Activated T-cell treated with anti-CD3 and anti-CD28 coated beads, Interleukin-2, amount 50 U/mL, for 1 hour (primary cell): ENCODE measurements around the gene TRIM14.
"Not testable (repeated sequence)": the region's sequence is repeated elsewhere in the genome, so short reads cannot be mapped to it uniquely, and the experiment has no call there.

Experiments used
- DNase-seq: peaks from one replicate; pipeline ENCODE4 v3.0.0-alpha.2; 2020

TRIM14 gene

DNA sequence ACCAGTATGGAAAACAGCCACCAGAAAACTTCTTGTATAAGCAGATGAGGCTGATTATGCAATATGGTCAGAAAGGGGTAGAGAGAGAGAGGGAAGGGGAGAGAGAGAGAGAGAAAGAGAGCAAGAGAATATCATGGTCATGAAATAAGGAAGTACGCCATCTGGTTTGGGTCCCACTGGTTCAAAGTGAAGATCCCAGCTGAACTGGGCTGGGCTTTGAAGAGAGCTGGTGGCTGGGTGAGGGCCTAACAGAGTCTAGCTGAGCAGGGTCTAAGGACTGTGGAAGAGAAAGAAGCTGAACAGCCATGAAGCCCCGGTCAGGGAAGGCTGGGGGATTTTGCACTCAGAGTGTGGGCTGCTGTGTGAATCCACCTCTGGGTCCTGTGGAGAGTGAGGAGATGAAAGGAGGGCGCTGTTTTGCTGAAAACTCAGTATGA lies 14.6 kb downstream of the TRIM14 start:
- DNase-seq: no peak

DNA sequence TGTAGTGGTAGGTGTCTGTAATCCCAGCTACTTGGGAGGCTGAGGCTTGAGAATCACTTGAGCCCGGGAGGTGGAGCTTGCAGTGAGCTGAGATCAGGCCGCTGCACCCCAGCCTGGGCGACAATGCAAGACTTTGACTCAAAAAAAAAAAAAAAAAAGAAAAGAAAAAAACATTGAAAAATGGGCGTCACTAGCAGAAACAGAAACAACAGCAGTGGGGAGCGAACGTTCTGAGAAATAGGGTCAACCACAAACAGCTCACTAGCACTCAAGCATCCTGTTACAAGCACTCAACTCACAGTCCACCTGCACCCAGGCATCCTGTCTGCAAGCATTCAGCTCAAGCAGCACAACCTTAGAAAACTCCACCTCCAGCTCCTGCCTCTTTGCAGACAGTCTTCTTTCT lies 17.2 kb downstream of the TRIM14 start:
- peak; percentile 71 for DNase-seq

DNA sequence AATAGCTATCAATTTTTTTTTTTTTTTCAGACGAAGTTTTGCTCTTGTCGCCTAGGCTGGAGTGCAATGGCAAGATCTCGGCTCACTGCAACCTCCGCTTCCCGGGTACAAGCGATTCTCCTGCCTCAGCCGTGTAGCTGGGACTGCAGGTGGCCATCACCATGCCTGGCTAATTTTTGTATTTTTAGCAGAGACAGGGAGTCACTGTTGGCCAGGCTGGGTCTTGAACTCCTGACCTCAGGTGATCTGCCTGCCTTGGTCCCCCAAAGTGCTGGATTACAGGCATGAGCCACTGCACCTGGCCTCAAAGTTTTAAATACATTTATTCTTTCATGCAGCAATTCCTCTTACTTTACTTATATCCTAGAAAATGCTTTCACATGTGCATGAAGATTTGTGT lies 17.6 kb downstream of the TRIM14 start:
- DNase-seq: no peak

DNA sequence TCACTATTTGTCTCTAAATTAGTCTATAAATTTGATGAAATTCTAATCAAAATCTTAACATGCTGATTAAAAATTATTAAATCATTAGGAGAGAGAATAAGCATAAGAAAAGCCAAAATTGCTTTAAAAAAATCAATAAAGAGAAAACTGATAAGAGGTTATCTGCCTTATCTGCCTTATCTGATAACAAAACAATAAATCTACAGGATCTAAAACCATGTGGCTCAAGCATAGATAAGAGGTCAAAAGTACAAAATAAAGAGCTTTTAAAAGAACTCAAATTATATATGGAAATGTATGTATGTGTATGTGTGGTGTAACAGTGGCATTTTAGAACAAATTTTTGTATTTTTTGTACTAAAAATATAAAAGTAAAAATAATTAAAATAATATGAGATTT lies 18.6 kb downstream of the TRIM14 start:
- DNase-seq: no peak

DNA sequence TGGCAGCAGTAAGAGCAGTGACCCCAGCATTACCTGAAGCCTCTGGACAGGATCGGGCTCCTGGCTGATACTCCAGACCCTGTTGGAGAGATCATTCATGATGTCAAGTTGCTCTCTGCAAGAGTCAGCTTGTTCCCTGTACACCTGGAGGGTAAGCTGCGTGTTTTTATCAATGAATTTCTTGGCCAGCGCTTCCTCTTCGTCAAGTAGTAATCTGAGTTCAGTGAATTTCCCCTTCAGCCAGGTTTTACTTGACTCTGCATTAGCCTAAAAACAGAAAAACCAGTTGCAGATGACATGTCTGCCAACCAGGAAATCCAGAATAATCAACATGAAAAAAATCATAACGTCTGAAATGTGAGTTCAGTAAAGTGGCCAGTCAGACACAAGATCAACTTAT lies 19.1 kb downstream of the TRIM14 start:
- DNase-seq: no peak

DNA sequence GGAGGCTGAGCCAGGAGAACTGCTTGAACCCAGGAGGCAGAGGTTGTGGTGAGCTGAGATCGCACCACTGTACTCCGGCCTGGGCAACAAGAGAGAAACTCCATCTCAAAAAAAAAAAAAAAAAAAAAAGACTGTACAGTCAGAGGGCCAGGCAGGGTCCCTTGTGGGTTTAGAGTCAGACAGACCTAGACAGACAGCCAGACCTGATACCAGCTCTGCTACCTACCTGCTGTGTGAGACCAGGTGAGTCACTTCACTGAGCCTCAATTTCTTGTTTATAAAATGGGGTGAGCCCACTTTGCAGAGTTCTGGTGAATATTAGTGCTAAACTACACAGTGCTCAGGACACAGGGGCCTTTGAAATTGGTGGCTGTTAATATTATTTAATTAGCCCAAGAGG lies 19.7 kb downstream of the TRIM14 start:
- no peak for DNase-seq

DNA sequence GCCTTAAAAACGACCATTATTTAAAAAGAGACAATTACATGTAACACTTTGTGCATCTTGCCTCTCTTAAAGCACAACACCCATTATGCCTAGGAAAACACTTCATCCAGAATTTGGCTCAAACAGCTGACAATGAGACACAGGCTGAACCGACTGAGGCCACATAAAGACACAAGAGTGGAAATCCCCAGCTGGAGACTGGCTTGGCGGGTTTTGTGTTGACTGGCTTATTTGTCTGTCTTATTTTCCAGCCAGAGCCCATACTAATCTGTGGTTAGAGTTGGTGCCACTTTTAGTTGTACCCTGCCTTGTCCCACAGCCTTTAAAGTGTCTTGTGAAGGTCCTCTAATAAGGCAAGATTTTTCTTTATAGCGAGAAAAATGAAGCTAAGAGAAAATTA lies 21.2 kb downstream of the TRIM14 start:
- no peak for DNase-seq

DNA sequence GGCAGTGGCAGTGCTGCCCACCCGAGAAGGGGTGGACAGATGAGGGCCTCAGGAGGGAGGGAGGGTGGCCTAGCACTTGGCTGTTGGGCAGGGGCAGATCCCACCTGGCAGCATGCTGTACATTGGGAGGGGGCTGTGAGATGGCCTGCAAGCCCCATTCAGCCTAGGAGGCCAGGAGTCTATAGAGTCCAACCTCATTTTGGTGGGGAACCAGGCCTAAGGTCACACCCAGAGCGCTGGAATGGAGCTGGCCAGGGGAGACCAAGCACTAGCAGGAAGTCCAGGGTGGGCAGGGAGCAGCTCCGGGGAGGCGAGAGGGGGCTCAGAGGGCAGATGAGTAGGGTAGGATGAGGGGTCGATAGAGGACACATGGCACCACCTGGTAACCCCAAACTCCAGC lies 22.9 kb downstream of the TRIM14 start:
- DNase-seq: no peak

DNA sequence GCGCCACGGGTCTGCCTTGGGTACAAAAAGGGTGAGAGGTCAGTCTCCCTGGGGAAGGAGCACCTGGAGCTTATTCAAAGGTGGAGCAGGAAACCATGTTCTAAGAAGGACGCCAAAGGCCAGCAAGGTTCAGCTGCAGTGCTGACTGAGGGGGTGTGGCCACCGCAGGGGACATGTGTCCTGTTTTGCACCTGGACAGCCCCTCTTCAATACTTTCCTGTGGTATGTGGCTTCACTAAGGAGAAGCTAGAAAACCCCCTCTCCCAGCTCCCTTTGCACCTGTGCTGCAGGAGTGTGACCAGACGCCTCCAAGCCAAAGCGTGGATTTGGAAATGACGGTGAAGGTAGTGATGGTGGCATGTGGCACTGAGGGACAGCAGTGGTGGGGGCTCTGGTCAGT lies 23.6 kb downstream of the TRIM14 start:
- no peak for DNase-seq

DNA sequence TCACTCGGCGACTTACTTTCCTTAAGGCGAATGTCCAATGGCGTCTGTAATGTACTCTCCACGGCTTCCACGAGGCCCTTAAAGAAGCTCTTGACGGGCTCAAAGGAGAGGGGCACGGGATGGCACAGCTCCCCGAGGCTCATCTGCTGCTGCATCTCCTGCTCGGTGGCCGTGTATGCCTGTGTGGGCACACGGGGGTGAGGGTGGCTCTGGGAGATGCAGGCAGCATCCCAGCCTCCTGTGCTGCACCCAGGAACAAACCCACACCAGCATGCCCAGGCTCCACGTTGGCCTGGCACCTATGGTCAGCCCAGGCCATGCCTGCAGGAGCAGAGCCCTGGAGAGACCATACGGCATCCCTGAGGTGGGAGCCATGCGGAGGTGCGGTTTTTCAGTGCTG lies 24.2 kb downstream of the TRIM14 start:
- no peak for DNase-seq

DNA sequence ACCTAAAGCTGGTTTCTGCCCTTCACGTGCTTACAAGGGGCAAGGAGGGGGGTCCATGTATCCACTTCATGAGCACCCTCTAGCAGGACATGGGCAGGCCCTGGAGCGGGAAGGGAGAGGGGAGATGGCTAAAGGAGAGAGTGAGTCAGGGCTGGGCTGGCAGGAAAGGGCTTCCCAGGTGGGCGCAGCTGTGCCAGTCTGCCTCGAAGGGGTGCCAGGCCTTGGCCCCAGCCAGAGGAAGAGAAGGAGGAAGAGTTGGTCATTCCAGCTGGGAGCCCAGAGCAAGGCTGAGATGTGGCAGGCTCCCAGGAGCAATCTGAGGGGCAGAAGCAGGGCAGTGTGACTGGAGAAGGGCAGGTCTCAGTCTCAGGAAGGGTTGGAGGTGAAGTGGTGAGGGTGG lies 24.7 kb downstream of the TRIM14 start:
- no peak for DNase-seq

DNA sequence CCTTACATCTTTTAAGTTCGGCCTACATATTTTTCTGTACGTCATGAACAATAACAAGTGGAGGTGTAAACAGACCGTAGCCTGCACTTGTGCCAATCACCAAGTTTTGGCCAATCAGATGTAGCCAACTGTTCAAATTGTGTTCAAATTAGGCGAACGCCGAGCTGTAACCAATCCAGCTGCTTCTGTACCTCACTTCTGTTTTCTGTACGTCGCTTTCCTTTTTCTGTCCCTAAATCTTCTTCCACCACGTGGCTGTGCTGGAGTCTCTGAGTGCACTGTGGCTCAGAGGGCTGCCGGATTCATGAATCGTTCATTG lies 26.4 kb downstream of the TRIM14 start:
- no peak for DNase-seq

DNA sequence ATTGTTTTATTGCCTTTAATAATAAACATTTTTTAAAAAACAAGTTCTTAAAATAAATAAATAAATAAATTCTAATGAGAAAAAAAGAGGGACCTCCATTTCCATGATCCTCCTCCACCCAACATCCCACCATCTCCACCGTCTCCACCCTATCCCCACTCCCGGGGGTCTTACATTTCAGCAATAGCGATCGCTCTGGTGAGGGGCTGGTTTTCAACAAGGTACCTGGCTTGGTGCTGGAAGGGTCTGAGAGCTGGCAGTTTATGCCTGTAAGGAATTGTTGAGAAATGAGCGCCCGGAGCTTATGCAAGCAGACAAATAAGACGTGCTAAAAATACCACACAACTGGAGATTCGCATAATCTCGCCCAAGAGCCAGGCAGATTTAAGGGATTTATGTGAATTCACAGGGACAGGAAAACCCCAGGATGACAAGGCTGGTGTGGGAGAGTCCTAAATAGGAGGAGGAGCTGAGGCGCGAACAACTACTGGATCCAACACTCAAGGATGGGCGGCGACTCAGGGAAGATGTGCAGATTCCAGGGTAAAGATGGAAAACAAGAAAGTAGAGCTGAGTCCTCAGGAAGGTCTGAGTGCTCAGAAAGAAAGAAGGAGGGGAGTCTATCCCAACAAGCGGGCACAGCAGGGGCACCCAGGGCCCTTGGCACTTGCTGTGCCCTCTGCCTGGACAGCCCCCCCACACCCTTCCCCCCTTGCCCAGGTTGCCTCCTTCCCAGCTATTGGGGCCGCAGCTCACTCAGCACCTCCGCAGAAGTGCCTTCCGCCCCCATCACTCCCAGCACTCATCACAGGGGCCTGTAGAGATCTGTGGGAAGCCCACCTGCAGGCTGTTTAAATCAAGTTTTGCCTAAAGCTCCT lies 27.0 kb downstream of the TRIM14 start:
- no peak for DNase-seq

DNA sequence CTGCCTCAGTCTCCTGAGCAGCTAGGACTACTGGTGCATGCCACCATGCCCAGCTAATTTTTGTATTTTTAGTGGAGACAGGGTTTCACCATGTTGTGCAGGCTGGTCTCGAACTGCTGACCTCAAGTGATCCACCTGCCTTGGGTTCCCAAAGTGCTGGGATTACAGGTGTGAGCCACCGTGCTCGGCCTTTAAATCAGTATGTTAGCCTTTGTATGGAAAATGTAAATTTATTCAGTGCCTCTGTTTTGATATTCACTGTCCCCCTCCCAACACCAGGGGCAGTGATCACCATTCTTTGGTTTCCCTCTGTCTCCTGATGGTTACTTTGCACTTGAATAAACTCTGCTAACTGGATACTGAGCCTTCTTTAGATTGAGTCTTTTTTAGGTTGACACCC lies 28.3 kb downstream of the TRIM14 start:
- not testable (repeated sequence) for DNase-seq

DNA sequence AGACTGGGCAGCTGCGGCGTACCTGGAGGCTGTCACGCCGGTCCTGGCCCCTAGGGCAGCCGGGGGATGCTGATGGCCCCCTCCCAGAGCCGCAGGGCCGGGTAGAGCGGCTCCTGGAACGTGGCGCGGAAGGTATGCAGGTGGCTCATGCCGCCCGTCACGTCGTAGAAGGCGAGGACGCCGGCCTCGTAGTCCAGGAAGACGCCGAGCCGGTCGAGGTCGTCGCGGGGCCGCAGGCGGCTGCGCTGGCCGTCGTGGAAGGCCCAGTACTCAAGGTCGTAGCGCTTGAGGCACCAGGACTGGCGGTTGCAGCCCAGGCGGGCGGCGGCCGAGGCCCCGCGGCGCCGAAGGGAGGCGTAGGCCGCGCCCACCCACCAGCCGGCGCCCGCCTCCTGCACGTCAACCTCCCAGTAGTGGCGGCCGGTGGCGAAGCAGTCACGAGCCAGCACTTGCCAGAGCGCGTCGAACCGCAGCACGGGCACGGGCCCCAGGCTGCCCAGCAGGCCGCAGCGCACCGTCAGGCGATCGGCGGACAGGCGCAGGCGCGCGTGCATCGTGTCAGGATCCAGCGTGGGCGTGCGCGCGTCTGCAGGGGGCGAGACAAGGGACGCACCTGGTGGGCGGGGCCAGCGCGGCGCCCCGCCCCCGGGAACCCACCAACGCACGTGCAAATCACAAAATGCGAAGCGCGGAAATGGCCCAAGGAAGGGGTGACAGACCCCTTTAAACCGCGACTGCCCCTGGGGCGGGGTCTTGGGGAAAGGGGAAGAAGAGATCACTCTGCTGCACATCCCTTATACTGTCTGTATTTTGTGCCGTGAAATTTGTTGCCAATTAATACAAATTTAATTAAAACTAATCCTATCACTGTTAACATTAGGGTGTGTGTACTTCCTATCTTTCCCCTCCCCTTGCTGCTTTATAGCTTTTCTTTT lies 31.3 kb downstream of the TRIM14 start:
- peak; percentile 57 for DNase-seq

DNA sequence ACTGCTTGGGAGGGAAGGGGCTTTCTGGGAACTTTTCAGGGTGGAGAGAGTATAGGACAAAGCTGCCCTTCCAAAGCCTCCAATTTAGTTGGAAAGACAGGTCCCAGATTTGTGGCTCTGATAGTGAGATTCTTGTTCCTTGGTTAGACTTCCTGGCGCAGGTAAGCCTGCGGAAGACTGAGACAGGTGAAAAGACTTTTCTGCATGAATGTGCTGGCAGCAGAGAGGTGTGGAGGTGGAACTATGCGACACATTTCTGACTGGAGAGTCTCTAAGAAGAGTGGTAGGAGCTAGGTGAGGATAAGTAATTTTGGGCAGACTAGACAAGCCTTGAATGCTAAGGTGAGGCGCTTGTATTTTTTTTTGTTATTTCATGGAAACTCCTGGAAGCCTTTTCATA lies 32.6 kb downstream of the TRIM14 start:
- no peak for DNase-seq

DNA sequence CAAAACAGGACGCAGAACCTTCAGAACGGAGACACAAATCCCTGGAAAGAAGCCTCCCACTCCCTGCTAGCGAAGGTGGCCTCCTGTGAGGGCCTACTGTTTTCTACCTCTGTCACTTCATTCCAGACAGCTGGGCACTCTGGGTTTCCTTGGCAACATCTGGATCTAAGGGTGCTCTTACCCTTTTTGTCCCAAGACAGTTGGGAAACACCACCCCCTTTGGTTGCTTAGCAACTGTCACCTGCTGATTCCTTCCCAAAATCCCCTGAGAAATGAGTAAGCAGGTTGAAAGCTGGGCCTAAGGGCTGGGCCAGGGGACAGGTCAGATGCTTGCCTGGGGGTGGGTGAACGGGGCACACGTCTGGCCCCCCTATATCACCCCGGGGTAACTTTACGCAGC lies 33.1 kb downstream of the TRIM14 start:
- DNase-seq: no peak

DNA sequence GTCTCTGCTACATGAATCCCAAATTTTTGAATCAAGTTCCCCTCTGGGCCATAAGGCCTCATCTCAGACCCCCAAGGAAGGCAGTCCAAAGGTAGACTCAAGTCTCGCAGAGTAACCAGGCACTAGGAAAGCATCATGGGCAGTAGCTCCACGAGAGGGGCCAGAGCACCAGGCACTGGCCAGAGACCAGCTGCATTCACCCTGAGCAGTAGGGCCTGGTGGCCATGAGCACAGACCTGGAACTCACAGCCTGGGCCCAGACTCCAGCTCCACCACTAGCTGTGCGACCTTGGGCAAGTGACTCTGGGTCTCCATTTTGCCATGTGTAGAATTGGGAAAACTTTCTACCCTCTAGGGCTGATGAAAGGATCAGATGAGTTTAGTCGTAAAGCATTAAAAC lies 34.0 kb downstream of the TRIM14 start:
- DNase-seq: no peak

DNA sequence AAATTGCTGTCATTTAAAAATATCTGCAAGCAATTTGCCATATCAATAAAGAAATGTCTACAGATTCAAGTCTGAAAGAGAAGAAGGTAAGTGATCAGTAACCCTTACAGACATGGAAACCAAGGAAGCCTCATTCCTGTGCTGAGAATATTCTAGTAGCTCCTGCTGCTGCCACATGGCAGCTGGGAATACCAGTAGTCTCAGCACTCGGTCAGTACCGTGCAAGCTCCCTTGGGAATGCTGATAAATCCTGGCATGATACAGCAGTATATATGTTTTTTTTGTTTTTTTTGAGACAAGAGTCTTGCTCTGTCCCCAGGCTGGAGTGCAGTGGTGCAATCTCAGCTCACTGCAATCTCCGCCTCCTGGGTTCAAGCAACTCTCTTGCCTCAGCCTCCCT lies 34.6 kb downstream of the TRIM14 start:
- no peak for DNase-seq

DNA sequence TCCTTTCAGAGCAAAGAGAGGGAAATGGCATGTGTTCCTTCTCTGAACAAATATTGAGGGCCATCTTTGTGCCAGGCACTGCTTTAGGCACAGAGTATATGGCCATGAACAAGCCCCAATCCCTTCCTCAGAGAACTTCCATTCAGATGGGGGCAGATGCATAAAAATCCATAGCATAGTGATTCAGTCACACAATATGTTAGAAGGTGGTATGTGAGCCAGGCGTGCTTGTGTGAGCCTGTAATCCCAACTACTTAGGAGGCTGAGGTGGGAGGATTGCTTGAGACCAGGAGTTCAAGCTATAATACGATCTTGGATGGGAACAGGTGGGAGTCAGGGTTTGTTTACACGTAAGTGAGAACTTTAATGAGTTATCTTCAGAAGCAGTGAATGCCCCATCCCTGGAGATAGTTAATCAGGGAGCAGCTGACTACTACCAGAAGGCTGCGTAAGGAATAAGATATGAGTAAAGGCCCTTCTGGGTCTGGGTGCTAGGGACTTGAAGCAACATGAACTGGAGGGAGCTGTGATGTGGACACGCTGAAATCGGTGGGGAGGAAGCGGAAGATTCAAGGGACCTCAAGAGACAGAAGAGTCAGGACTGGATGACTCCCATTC lies 35.3 kb downstream of the TRIM14 start:
- no peak for DNase-seq

DNA sequence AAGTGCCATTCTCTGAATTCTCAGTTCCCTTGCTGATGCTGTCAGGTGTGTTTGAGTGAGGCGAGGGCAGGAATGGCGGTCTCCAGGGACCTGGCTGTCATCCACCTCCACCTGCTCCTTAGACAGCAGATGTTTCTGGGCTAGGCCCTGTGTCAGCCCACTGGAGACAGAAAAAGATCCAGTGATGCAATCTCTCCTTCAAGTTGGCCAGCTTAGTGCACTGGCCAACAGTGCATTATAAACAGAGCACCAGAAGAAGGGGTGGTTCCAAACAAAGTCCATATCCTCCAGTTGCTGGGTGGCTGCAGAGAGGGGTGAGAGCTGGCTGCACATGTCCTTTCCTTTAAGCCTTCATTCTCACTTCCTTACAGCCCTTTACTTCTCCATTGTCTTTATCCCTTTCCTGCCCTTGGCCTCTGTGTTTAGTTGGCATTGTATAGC lies 35.9 kb downstream of the TRIM14 start:
- no peak for DNase-seq

DNA sequence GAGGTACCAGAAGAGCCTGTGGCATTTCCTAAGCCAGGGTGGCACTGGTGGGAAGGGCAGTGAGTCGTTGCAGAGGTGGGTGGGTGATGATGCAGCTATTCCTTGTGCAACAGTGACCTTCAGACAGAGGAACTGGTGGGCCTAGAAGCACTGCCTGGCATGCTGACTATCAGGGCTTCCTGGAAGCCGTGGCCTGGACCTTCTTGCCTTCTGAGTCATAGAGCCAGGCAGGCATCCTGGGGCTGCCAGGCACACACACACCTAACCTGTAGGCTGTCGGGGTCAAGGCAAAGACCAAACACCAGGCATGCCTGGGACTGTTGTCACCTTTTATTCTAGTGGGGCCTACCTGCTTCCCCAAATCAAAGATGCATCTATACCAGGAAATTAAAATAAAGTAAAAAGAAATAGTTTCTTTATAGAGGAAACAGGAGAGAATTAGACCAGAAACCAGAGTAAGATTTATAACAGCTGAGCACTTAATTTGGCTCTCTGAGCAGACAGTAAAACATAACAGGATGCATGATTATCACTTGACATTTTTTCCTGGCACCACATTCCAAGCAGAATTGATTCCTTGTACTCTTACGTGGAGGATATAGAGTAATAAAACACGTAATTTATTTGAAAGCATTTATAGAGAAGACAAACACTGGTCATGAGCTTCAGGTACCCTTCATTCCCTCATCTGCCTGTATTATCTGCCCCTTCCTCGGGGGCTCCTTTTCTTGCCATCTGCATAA lies 37.4 kb downstream of the TRIM14 start:
- no peak for DNase-seq

DNA sequence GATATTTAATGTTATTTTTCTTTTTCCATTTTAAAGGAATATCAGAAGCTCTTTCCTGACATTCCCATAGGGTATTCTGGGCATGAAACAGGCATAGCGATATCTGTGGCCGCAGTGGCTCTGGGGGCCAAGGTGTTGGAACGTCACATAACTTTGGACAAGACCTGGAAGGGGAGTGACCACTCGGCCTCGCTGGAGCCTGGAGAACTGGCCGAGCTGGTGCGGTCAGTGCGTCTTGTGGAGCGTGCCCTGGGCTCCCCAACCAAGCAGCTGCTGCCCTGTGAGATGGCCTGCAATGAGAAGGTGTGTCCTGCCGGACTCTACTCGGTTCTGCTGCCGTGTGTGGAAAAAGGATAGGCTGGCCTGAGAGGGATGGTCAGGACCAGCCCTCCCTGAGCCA lies 38.2 kb downstream of the TRIM14 start:
- no peak for DNase-seq
